Panc1 (cell line): Measurements from ENCODE around the gene MRPL33.

Source experiments
- POLR2AphosphoS5 ChIP-seq: IDR thresholded peaks from 2 replicates; pipeline ENCODE4 v1.6.1; 2012; ENCODE audit warnings: mild to moderate bottlenecking, low read depth, low read length, moderate library complexity
- SIN3A ChIP-seq: IDR thresholded peaks from 2 replicates; pipeline ENCODE4 v1.6.1; 2012; ENCODE audit warnings: low read depth, mild to moderate bottlenecking, low read length, moderate library complexity, borderline replicate concordance; ENCODE audit not compliant: insufficient read depth
- TCF7L2 ChIP-seq: IDR thresholded peaks from 2 replicates; pipeline ENCODE4 v1.6.1; 2011; ENCODE audit warnings: mild to moderate bottlenecking, low read depth, low read length, inconsistent platforms
- TF ChIP-seq, protein P1 (sequence below): fragments of 450-650 bp; IDR thresholded peaks from 2 replicates; pipeline ENCODE4 v1.5.1; 2017; ENCODE audit warnings: mild to moderate bottlenecking
- TF ChIP-seq, protein P2 (sequence below), 2 experiments: IDR thresholded peaks; 2 replicates each; pipeline ENCODE4 v1.6.1; 2011 to 2012; ENCODE audit warnings: low read depth in 2 of 2, control low read depth in 1 of 2, low read length in 1 of 2, mild to moderate bottlenecking in 1 of 2, moderate library complexity in 1 of 2; ENCODE audit not compliant: insufficient read depth in 1 of 2

DNA sequence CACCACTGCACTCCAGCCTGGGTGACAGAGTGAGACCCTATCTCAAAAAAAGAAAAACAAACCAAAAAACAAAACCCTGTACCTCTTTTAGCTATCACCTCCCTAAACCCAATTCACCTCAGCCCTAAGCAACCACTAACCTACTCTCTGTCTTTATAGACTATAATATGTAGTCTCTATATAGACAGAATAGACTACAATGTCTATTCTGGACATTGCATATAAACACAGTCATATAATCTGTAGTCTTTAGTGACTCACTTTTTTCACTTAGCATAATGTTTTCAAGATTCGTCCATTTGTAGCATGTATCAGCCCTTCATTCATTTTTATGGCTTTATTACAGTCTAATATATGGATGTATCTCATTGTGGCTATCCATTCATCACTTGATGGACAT lies 37.2 kb upstream of the MRPL33 start:
- TF ChIP-seq, protein P1, sequence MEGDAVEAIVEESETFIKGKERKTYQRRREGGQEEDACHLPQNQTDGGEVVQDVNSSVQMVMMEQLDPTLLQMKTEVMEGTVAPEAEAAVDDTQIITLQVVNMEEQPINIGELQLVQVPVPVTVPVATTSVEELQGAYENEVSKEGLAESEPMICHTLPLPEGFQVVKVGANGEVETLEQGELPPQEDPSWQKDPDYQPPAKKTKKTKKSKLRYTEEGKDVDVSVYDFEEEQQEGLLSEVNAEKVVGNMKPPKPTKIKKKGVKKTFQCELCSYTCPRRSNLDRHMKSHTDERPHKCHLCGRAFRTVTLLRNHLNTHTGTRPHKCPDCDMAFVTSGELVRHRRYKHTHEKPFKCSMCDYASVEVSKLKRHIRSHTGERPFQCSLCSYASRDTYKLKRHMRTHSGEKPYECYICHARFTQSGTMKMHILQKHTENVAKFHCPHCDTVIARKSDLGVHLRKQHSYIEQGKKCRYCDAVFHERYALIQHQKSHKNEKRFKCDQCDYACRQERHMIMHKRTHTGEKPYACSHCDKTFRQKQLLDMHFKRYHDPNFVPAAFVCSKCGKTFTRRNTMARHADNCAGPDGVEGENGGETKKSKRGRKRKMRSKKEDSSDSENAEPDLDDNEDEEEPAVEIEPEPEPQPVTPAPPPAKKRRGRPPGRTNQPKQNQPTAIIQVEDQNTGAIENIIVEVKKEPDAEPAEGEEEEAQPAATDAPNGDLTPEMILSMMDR = no peak
- TF ChIP-seq SIN3A = no peak
- TF ChIP-seq, protein P2, sequence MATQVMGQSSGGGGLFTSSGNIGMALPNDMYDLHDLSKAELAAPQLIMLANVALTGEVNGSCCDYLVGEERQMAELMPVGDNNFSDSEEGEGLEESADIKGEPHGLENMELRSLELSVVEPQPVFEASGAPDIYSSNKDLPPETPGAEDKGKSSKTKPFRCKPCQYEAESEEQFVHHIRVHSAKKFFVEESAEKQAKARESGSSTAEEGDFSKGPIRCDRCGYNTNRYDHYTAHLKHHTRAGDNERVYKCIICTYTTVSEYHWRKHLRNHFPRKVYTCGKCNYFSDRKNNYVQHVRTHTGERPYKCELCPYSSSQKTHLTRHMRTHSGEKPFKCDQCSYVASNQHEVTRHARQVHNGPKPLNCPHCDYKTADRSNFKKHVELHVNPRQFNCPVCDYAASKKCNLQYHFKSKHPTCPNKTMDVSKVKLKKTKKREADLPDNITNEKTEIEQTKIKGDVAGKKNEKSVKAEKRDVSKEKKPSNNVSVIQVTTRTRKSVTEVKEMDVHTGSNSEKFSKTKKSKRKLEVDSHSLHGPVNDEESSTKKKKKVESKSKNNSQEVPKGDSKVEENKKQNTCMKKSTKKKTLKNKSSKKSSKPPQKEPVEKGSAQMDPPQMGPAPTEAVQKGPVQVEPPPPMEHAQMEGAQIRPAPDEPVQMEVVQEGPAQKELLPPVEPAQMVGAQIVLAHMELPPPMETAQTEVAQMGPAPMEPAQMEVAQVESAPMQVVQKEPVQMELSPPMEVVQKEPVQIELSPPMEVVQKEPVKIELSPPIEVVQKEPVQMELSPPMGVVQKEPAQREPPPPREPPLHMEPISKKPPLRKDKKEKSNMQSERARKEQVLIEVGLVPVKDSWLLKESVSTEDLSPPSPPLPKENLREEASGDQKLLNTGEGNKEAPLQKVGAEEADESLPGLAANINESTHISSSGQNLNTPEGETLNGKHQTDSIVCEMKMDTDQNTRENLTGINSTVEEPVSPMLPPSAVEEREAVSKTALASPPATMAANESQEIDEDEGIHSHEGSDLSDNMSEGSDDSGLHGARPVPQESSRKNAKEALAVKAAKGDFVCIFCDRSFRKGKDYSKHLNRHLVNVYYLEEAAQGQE (IDR thresholded peaks at IDR 0.05; ENCODE audit: insufficient read depth in 1 of 2, low read depth in 2 of 2, low read length in 1 of 2) = no peak
- TF ChIP-seq POLR2AphosphoS5 = no peak
- TF ChIP-seq TCF7L2 = no peak
